ENCODE measurements around the gene TMED9. TPM values are rescaled to one million over a fixed set of nuclear protein-coding genes. Genes with fewer than 3 reads are reported as not detected.
"Not testable (repeated sequence)": the region's sequence is repeated elsewhere in the genome, so short reads cannot be mapped to it uniquely, and the experiment has no call there.

Gene TMED9
- total RNA-seq, 1 experiment from 2014 or later = 191 TPM

GRCh38 chr5:177606071-177607051 is 14.4 kb downstream of the TMED9 start:
- DNase-seq (ENCODE audit: low spot score) = no peak

- no peak for DNase-seq (ENCODE audit: low spot score)
Observed at GRCh38 chr5:177607115-177607451, 15.1 kb downstream of the TMED9 start.

- DNase-seq (ENCODE audit: low spot score) = peak; percentile 77
Observed at GRCh38 chr5:177607452-177608192, 15.6 kb downstream of the TMED9 start.

GRCh38 chr5:177608243-177609075 is 16.5 kb downstream of the TMED9 start:
- no peak for DNase-seq (ENCODE audit: low spot score)

GRCh38 chr5:177609076-177610059 is 17.4 kb downstream of the TMED9 start:
- no peak for DNase-seq (ENCODE audit: low spot score)

- no peak for DNase-seq (ENCODE audit: low spot score)
Observed at GRCh38 chr5:177610131-177610769, 18.2 kb downstream of the TMED9 start.

GRCh38 chr5:177610770-177611445 is 18.9 kb downstream of the TMED9 start:
- no peak for DNase-seq (ENCODE audit: low spot score)

- DNase-seq (ENCODE audit: low spot score) = no peak
Observed at GRCh38 chr5:177611446-177612214, 19.6 kb downstream of the TMED9 start.

GRCh38 chr5:177612215-177612673 is 20.2 kb downstream of the TMED9 start:
- DNase-seq (ENCODE audit: low spot score) = no peak

- no peak for DNase-seq (ENCODE audit: low spot score)
Observed at GRCh38 chr5:177620560-177620959, 28.6 kb downstream of the TMED9 start.

- DNase-seq (ENCODE audit: low spot score) = not testable (repeated sequence)
Observed at GRCh38 chr5:177624172-177624571, 32.2 kb downstream of the TMED9 start.

- DNase-seq (ENCODE audit: low spot score) = not testable (repeated sequence)
Observed at GRCh38 chr5:177630186-177630585, 38.2 kb downstream of the TMED9 start.

GRCh38 chr5:177634912-177635311 is 42.9 kb downstream of the TMED9 start:
- DNase-seq (ENCODE audit: low spot score) = not testable (repeated sequence)

GRCh38 chr5:177645462-177645861 is 53.5 kb downstream of the TMED9 start:
- not testable (repeated sequence) for DNase-seq (ENCODE audit: low spot score)
